VCaP (cell line): ENCODE results near the gene GTSE1.
"Not testable (repeated sequence)": the region's sequence is repeated elsewhere in the genome, so short reads cannot be mapped to it uniquely, and the experiment has no call there.

Experiments used
- H3K27ac ChIP-seq: fragments of 450-650 bp; 2 replicates; pipeline ENCODE4 v1.5.1; 2017
- TF ChIP-seq, protein P1 (sequence below): fragments of 450-650 bp; conservative IDR thresholded peaks from 2 replicates; pipeline ENCODE4 v1.5.1; 2017; ENCODE audit warnings: mild to moderate bottlenecking, moderate library complexity

The GTSE1 gene

DNA sequence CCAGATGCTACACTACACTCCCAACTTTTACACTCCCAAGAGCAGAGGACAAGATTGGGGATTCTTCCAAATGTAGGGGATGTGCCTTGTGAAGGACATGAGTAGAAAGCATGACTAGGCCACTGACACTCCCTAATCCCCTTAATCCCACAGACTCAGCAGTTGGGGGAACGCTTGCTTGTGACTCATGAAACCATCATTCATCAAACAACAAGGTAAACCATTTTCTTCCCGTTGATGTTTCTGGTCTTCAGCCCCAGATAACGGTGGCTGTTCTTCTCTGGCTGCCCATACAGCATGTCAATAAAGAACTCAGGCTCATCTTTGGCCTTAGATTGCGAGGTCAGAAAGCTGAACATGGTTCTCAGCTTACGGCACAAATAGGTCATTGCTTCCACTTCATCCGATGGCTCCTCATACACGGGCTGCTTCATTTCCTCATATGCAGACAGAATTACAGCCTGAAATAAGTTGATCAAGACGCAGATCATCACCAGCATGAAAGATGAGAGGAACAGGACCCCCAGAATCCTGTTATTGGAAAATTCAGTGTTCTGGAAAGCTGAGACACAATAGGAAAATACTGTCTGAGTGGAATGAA, 40.2 kb upstream of the GTSE1 start:
- H3K27ac ChIP-seq, result no peak overlapping the region
- TF ChIP-seq, protein P1, sequence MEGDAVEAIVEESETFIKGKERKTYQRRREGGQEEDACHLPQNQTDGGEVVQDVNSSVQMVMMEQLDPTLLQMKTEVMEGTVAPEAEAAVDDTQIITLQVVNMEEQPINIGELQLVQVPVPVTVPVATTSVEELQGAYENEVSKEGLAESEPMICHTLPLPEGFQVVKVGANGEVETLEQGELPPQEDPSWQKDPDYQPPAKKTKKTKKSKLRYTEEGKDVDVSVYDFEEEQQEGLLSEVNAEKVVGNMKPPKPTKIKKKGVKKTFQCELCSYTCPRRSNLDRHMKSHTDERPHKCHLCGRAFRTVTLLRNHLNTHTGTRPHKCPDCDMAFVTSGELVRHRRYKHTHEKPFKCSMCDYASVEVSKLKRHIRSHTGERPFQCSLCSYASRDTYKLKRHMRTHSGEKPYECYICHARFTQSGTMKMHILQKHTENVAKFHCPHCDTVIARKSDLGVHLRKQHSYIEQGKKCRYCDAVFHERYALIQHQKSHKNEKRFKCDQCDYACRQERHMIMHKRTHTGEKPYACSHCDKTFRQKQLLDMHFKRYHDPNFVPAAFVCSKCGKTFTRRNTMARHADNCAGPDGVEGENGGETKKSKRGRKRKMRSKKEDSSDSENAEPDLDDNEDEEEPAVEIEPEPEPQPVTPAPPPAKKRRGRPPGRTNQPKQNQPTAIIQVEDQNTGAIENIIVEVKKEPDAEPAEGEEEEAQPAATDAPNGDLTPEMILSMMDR, result no peak

DNA sequence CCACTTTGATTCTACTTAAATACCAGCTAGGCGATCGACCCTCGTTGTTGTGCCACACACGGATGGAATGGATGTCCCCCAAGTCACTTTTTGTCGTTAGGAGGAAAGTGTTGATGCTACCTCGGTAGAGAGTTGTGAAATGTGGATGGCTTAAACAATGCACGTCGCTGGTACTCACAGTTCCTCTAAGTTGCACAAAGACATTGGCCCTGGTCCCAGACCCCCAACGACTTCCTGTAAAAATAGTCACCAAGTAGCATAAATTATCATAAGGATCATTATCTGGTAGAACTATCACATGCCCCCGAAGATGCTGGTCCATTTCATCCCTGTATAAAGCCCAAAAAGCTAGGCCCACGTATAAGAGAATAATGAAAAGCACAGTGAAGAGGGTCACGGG, 37.3 kb upstream of the GTSE1 start:
- TF ChIP-seq, protein P1, result no peak
- no peak overlapping the region for H3K27ac ChIP-seq

DNA sequence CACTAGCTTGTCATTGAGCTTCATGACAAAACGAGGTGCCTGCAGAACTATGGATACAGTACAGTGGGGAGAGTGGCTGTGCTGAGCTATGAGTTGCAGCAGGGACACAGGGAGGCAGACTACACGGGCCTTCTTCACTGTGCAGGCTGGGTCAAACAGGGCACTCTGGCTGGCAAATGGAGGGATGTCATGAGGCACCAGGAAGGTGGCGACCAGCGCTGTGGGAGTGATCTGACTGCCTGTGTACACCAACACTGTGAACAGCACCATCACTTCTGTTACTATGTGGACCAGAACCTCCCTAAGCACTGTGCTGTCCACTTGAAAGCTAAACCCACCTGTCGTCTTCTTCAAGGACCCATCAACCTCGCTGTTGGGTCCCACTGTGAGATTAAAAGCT, 36.6 kb upstream of the GTSE1 start:
- TF ChIP-seq, protein P1, result no peak
- no peak overlapping the region for H3K27ac ChIP-seq

DNA sequence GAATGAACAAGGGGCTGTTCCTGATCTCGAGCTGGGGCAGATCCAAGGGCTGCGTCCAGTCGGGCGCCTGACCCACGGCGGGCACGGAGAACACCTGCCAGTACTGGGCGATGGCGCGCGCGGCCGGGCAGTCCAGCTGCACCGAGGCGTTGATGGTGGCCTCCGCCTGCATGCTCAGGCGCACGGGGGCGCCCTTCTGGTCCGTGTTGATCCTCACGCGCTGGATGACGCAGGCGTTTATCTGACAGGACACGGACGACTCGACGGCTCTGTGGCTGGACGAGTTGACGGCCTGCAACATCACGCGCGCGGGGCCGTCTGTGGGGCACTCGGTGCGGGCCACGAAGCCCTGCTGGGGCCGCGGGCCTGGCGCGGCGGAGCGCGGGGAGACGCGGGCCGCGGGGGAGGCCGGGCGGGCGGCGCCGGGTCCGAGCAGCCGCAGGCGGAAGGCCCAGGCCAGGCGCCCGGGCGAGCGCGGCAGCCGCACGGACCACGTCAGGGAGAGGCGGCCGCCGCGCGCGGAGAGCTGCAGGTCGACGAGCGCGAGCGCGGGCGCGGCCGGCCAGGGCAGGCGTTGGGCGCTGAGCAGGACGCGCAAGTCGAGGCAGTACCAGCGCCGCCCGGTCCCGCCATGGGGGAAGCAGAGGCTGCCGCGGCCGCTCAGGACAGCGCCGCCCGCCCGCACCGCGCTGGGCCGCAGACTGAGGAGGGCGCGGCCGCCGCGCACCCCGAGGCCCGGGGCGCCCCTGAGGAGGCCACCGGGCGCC, 34.0 kb upstream of the GTSE1 start:
- TF ChIP-seq, protein P1, result no peak
- no peak overlapping the region for H3K27ac ChIP-seq

DNA sequence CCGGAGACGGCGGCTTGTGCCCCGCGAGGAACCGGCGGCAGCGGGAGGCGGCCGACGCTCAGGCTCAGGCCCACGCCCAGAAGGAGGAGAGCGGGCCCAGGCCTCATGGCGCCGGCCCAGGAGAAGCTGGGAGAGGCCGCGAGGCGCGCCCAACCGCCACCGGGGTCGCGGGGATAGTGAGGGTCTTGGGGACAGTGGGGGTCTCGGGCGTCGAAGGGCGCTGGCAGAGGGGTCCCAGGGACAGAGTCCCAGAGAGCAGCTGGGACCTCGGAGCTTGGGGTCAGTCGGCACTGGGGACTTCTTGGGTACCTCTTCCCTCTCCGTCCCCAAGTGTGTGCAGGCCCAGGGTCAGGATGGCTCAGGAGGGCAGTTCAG, 33.5 kb upstream of the GTSE1 start, which contains the start of gene PKDREJ:
Gene PKDREJ (minus strand): TSS at position 128 of the 375 bp plus-strand sequence. CDS start 21 bp downstream, at position 107.
- H3K27ac ChIP-seq, result no peak within 1 kb of the TSS
- TF ChIP-seq, protein P1, result no peak

DNA sequence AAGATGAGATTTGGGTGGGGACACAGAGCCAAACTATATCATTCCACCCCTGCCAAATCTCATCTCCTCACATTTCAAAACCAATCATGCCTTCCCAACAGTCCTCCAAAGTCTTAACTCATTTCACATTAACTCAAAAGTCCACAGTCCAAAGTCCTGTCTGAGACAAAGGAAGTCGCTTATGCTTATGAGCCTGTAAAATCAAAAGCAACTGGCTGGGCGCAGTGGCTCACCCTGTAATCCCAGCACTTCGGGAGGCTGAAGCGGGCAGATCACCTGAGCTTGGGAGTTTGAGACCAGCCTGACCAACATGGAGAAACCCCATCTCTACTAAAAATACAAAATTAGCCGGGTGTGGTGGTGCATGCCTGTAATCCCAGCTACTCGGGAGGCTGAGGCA, 32.1 kb upstream of the GTSE1 start:
- not testable (repeated sequence) for H3K27ac ChIP-seq

DNA sequence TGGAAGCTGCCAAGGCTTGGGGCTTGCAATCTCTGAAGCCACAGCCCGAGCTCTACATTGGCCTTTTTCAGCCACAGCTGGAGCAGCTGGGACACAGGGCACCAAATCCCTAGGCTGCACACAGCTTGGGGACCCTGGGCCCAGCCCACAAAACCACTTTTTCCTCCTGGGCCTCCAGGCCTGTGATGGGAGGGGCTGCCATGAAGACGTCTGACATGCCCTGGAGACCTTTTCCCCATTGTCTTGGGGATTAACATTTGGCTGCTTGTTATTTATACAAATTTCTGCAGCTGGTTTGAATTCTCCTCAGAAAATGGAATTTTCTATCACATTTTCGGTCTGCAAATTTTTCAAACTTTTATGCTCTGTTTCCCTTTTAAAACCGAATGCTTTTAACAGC, 31.0 kb upstream of the GTSE1 start:
- not testable (repeated sequence) for H3K27ac ChIP-seq

DNA sequence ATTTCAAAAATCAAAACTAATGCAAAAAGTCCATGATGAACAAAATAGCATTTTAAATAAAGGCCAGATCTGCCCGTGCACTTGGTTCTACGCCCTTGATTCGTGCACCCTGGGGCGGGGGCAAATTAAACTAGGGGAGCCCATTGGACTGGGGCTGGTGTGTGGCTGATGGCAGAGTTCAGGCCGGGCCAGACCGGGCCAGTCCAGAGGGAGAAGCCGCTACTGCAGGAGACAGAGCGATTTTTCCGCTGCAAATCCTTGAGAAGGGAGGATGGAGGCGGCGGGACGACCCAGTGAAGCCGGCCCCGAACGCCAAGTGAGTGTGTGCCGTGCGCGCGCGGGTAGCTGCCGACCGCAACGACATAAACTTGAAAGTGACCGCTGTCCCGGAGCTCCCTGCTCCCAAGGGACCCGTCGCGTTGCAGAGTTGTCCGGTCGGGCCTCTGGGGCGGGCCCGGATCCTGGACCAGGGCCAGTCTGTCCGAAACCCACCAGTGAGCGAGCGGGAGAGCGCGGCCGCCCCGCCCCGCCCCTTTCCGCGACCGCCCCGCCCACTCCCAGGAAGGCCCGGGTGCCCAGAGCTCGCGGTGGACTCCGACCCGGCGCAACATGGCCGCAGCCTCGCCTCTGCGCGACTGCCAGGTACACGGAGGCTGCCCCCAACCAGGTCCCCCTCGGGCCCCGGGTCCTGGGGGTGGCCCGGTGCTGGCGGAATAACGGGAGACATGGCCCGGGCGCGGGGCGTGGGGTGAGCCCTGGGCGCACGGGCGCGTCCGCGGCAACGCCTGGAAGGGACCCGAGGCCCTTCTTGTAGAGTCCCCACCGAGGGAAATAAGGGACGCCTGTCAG, 29.0 kb upstream of the GTSE1 start, which contains the start of gene TTC38:
Gene TTC38 (plus strand): TSS at position 578 of the 849 bp plus-strand sequence. CDS start 32 bp downstream, at position 610.
- TF ChIP-seq, protein P1, result no peak
- H3K27ac ChIP-seq, result peak within 1 kb of the TSS; percentile 73
